ENCODE results near the gene HTRA1.

DNA sequence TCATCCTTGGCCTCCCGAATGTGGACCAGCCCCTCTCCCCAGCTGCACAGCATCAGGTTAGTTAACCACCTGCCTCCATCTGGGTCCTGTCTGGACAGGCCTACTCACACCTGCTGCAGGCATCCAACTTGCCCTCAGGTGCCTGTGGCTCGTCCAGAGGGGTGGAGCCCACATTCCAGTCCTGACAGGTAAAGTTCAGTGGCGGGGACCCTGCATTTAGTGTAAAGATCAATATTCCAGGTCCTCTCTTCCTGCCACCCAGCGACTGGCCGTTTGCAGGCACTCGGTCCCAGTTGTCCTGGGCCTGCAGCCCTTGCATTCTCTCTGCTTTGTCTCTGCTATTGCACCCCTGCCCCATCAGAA is 15.0 kb downstream of the HTRA1 start:
- TF ChIP-seq, protein P1, sequence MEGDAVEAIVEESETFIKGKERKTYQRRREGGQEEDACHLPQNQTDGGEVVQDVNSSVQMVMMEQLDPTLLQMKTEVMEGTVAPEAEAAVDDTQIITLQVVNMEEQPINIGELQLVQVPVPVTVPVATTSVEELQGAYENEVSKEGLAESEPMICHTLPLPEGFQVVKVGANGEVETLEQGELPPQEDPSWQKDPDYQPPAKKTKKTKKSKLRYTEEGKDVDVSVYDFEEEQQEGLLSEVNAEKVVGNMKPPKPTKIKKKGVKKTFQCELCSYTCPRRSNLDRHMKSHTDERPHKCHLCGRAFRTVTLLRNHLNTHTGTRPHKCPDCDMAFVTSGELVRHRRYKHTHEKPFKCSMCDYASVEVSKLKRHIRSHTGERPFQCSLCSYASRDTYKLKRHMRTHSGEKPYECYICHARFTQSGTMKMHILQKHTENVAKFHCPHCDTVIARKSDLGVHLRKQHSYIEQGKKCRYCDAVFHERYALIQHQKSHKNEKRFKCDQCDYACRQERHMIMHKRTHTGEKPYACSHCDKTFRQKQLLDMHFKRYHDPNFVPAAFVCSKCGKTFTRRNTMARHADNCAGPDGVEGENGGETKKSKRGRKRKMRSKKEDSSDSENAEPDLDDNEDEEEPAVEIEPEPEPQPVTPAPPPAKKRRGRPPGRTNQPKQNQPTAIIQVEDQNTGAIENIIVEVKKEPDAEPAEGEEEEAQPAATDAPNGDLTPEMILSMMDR (IDR thresholded peaks at IDR 0.05): no peak
- no peak for TF ChIP-seq POLR2A (IDR thresholded peaks at IDR 0.05)
- TF ChIP-seq POLR2AphosphoS5 (IDR thresholded peaks at IDR 0.05): no peak
